GM18505 (cell line): ENCODE data around the gene WDR19.
"Not testable (repeated sequence)": the region's sequence is repeated elsewhere in the genome, so short reads cannot be mapped to it uniquely, and the experiment has no call there.

Source experiments
- ATAC-seq: cut with Tn5 transposase; IDR thresholded peaks from one replicate; pipeline ENCODE4 v1.9.1; 2021; ENCODE audit not compliant: unreplicated experiment
- POLR2A ChIP-seq: IDR thresholded peaks from 4 replicates; pipeline ENCODE4 v1.6.1; 2011; ENCODE audit warnings: borderline replicate concordance; ENCODE audit not compliant: insufficient read depth, insufficient read length; ENCODE audit errors: extremely low read depth

Gene WDR19

DNA sequence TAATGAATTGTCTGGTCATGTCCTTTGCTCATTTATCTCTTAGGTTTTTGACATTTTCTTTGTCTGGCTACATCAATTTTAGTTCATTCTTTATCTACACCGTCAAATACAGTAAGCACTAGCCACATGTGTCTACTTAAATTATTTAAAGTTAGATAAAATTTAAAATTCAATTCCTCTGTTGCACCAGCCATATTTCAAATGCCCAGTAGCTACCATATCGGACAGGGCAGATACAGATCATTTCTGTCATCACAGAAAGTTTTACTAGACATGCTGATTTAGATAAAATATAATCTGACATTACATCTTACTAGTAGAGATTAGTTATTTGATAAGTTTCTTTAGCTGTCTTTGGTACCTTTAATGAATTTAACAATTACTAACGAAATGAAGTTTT, 61.1 kb downstream of the WDR19 start:
- ATAC-seq: no peak
- no peak for TF ChIP-seq POLR2A

GRCh38 chr4:39255266-39255665, 72.9 kb downstream of the WDR19 start:
- ATAC-seq: no peak
- no peak for TF ChIP-seq POLR2A

DNA sequence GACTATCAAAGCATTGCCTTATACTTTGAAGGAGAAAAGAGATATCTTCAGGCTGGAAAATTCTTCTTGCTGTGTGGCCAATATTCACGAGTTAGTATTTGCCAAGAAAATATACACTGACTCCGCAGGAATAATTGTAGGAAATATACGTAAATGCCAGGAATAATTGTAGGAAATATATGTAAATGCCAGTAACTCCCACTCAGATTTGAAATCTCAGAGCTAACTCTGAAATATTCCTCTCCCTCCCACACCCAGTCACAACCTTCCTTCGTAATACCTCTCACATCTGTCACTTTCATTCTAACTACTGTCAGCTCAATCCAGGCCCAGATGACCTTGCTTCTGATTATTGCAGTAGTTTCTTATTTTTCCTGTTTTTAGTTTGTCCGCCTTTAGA, 73.5 kb downstream of the WDR19 start:
- ATAC-seq: no peak
- TF ChIP-seq POLR2A: no peak

DNA sequence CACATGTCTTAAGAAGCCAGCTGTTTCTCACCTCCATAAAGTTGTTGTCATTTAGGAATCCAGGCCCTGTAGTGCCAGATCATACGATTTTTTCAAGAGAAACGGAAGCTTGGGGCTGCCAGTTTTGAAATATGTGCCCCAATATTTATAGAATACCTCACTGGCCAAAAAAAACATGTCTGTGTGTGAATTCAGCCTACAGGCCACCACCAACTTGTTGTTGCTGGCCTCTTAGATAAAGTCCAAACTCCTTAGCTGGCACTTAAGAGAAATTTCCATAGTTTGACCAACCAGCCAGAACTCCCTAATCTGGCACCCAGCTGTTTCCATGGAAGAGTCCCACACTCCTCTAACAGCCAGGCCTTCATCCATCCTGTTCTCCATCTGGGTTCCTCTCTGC, 74.1 kb downstream of the WDR19 start:
- no peak for TF ChIP-seq POLR2A
- ATAC-seq: no peak

DNA sequence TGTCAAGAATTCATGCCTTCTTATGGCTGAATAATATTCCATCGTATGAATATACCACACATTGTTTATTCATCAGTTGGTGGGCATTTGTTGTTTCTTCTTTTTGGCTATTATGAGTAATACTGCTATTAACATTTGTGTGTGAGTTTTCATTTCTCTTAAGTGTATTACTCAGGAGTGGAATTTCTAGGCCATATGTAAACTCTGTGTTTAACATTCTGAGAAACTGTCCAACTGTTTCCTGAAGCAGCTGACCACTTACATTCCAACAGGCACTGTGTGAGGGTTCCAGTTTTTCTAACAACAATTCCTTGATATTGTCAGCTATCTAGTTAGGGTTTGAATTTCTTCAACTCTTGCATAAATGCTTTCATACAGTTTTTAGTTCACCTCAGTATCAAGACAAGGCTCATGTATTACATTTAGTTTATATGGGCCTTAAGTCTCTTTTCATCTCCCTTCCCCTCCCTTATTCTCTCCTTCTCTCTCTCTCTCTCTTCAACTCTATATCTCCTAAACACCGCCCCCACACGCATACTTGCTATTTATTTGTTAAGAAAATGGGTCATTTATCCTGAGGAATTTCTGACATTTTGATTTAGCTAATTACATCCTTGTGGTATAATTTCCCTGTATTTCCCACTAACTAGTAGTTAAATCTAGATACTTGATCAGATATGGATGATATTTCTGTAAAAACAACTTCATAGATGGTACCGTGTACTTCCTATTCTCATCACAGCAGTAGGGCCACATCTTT, 77.4 kb downstream of the WDR19 start:
- ATAC-seq: no peak
- no peak for TF ChIP-seq POLR2A

- ATAC-seq: no peak
- no peak for TF ChIP-seq POLR2A
These were observed 81.6 kb downstream of the WDR19 start for GRCh38 chr4:39263895-39264294.

GRCh38 chr4:39274503-39274902, 92.2 kb downstream of the WDR19 start:
- TF ChIP-seq POLR2A: no peak
- ATAC-seq: no peak

DNA sequence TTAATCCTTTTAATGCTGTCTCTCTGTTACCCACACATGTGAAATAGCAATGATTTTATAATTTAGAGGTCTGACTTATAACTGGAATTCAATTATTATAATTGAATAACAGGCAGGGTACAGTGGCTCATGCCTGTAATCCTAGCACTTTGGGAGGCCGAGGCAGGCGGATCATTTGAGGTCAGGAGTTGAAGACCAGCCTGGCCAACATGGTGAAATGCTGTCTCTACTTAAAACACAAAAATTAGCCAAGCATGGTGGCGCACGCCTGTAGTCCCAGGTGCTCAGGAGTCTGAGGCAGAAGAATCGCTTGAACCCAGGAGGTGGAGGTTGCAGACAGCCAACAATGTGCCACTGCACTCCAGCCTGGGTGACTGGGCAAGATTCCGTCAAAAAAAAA, 95.3 kb downstream of the WDR19 start:
- not testable (repeated sequence) for ATAC-seq

DNA sequence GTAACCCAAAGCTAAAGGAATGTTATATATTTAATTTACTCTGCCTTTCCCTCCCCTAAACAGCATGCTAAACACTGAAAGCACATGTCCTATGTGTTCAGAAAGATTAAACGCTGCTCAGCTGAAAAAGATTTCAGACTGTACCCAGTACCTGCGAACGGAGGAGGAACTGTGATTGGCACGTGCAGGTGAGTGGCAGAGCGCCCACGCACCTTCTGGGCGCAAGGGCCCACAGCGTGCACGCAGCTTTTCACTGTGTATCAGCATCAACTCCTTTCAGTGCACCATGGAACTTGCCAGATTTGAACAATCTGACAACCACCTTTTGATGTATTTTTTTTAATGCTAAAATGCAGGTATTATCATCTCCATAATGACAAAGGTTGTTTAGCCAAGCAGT, 96.1 kb downstream of the WDR19 start:
- TF ChIP-seq POLR2A: no peak
- ATAC-seq: no peak

DNA sequence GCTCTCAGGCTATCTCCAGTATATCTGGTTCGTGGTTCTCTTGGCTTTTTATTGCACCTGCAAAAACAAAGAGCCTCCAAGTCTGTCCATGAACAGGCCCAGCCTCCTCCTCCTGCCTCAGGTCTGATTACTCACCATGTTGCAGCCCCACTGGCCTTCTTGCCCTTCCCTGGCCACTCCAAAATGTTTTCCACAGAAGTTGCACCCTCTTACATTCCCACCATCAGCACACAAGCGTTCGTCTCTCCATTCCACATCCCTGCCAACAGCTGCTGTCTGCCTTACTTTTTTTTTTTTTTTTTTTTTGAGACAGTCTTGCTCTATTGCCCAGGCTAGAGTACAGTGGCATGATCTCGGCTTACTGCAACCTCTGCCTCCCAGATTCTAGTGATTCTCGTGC, 97.1 kb downstream of the WDR19 start:
- TF ChIP-seq POLR2A: no peak
- no peak for ATAC-seq

DNA sequence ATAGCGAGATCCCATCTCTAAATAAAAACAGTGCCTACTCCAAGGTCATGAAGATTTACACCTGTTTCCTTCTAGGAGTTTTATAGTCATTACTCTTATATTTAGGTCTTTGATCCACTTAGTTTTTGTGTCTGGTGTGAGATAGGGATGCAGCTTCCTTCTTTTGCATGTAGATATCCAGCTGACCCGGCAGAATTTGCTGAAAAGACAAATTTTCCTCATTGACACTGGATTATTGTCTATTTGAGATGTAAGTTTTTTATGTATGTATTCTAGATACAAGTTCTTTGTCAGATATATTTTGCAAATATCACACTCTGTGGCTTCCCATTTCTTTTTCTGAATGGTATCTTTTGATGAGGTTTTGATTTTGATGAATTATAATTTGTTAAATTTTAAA, 98.4 kb downstream of the WDR19 start:
- ATAC-seq: no peak
- no peak for TF ChIP-seq POLR2A

GRCh38 chr4:39285111-39285795, 102.9 kb downstream of the WDR19 start:
- TF ChIP-seq POLR2A: no peak
- no peak for ATAC-seq

GRCh38 chr4:39285853-39286252, 103.5 kb downstream of the WDR19 start:
- no peak for TF ChIP-seq POLR2A
- ATAC-seq: no peak

DNA sequence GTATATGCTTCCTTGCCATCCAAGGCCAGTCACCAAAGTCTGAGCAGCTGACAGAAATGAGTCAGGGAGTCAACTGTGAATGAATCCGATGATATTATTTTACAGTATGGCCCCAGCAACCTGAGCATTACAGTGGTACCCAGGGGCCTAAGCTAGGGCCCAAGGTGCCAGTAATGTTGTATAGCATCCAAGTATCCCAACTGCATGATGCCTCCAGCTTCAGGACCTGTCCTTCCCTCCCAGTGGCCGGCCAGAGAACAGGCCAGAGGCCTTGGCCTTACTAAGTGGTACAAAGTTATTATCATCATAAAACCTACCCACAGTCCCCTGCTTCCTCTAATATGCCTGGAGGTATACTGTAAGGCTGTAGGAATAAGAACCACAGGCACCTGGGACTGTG, 103.9 kb downstream of the WDR19 start:
- no peak for ATAC-seq
- no peak for TF ChIP-seq POLR2A
